BJ (cell line): ENCODE results near the gene MS4A6E. TPM values are rescaled to one million over a fixed set of nuclear protein-coding genes. Genes with fewer than 3 reads are reported as not detected.

Experiments
- CTCF ChIA-PET: fragments of 350-600 bp; formaldehyde crosslinking; extraction: SDS; loops from one replicate; lab custom pipeline; 2021; ENCODE audit warnings: antibody characterized with exemption, inconsistent platforms; lab: Yijun Ruan, JAX
- POLR2A ChIA-PET: fragments of 300-600 bp; sonication (Branson Sonifier 250); formaldehyde crosslinking; extraction: SDS; loops from one replicate; lab custom pipeline; 2021; ENCODE audit warnings: antibody characterized with exemption; lab: Charles Lee
- DNase-seq: peaks from one replicate; pipeline ENCODE4 v3.0.0-alpha.2; 2011; ENCODE audit warnings: low read depth
- H3K27me3 ChIP-seq: 2 replicates; pipeline ENCODE4 v1.6.0; 2011; ENCODE audit warnings: low read length; ENCODE audit not compliant: control insufficient read depth, insufficient read depth
- H3K36me3 ChIP-seq: 2 replicates; pipeline ENCODE4 v1.5.1; 2011; ENCODE audit warnings: low read length; ENCODE audit not compliant: control insufficient read depth, insufficient read depth
- H3K4me3 ChIP-seq: 2 replicates; pipeline ENCODE4 v1.5.1; 2011; ENCODE audit warnings: low read depth, mild to moderate bottlenecking, control low read depth, low read length
- polyA plus RNA-seq: library from polyadenylated mRNA; depleted of rRNA; stranded (reverse); fragments of >200 nt; gene quantifications from 2 replicates; pipeline ENCODE4 v1.2.3, GENCODE V29; 2011
- TF ChIP-seq, protein P1 (sequence below): IDR thresholded peaks from 2 replicates; pipeline ENCODE4 v1.5.1; 2011; ENCODE audit warnings: low read depth, mild to moderate bottlenecking, control low read depth, inconsistent platforms, low read length, moderate library complexity; ENCODE audit not compliant: insufficient read depth

MS4A6E gene
- polyA plus RNA-seq, 1 experiment: not detected

DNA sequence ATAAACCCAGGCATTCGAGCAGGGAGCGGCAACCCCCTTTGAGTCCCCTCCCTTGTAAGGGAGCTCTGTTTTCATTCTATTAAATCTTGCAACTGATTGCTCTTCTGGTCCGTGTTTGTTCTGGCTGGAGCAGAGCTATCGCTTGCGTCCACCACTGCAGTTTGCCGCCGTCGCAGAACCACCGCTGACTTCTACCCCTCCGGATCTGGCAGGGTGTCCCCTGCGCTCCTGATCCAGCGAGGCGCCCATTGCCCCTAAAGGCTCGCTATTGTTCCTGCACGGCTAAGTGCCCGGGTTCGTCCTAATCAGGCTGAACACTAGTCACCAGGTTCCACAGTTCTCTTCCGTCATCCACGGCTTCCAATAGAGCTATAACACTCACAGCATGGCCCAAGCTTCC is 40.8 kb downstream of the MS4A6E start:
- DNase-seq: no peak
- POLR2A ChIA-PET: no interaction called here
- H3K36me3 ChIP-seq: no peaks in the 10 kb centered on the region
- TF ChIP-seq, protein P1, sequence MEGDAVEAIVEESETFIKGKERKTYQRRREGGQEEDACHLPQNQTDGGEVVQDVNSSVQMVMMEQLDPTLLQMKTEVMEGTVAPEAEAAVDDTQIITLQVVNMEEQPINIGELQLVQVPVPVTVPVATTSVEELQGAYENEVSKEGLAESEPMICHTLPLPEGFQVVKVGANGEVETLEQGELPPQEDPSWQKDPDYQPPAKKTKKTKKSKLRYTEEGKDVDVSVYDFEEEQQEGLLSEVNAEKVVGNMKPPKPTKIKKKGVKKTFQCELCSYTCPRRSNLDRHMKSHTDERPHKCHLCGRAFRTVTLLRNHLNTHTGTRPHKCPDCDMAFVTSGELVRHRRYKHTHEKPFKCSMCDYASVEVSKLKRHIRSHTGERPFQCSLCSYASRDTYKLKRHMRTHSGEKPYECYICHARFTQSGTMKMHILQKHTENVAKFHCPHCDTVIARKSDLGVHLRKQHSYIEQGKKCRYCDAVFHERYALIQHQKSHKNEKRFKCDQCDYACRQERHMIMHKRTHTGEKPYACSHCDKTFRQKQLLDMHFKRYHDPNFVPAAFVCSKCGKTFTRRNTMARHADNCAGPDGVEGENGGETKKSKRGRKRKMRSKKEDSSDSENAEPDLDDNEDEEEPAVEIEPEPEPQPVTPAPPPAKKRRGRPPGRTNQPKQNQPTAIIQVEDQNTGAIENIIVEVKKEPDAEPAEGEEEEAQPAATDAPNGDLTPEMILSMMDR: no peak
- no peaks in the 10 kb centered on the region for H3K27me3 ChIP-seq
- H3K4me3 ChIP-seq: no peak overlapping the region
- CTCF ChIA-PET: interaction anchor here (0.5 kb wide), 1 partner anchor 267 kb away, joined by 4 read pairs; no protein-coding TSS in a partner anchor

DNA sequence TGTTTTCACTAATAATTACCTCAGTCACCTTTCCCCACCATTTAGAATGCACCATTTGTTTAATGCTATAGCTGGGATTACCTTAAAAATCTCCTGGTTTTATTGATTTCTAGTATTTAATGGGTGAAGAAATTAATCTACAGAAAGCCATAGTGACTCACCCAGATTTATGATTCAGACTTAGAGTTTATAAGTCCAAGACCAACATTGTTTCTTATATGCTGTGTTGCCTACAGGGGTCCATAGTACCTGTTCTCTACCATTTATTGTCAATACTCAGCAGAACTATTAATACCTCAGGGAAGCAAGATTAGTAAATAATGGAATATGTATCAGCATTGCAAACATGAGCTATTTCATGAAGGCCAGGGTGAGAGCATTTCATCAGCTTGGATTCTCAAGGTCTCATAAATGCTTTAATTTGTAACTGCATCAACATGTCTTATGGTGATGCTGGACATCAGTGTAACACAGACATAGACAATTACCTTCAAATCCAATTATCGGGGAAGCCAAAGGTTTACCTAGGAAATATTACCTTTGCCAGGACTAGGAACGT is 43.3 kb downstream of the MS4A6E start:
- Histone ChIP-seq H3K27me3 (no peaks in the 10 kb centered on the region), H3K36me3 (no peaks in the 10 kb centered on the region), H3K4me3 (no peak overlapping the region)
- TF ChIP-seq, protein P1: no peak
- no peak for DNase-seq
- POLR2A ChIA-PET: no interaction called here
- CTCF ChIA-PET: interaction anchor here (0.6 kb wide), 1 partner anchor 28 kb away, joined by 3 read pairs; no protein-coding TSS in a partner anchor

DNA sequence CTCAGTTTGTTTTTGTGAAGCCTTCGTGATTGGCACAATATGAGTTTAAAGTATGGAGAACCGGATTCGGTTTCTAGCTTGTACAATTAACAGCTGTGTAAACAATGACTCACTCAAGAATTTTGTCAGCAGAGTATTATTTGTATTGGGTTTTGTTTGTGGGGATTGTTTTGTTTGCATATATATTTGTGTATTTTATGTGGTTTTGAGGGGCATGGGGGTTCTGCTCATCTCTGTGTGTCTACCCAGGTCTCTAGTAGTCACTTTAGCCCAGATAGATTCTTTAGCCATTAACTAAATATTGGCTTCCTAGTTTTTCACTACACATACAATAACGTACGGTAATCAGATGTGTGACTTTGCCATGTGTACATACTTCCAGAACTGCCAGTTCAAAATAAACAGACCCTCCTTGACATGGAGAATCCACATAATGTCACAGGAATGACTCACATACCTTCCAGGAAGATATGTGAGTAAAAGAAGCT is 43.8 kb downstream of the MS4A6E start:
- no peak overlapping the region for H3K4me3 ChIP-seq
- no peak for DNase-seq
- no peaks in the 10 kb centered on the region for H3K36me3 ChIP-seq
- no peaks in the 10 kb centered on the region for H3K27me3 ChIP-seq
- POLR2A ChIA-PET: no interaction called here
- TF ChIP-seq, protein P1: no peak
- CTCF ChIA-PET: interaction anchor here (0.6 to 1.8 kb wide), 2 partner anchors 8 to 28 kb away, joined by 3 to 5 read pairs; no protein-coding TSS in a partner anchor

DNA sequence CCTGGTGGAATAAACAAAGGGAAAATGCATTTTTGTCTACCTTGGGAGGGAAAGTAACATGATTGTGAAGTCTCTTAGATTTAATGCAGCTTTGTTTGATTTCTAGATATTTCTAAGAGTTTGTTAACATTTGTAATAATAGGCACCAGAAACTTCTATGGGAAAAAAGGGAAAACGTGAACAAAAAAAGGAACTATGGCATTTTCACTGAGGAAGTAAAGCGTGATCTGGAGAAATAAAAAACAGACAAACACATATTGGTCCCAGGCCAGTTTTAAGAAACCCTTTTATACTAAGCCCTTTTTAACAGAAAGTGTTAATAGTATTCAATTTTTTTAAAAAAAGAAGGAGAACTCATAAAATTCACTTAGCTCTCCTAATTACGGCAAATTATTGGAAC is 44.3 kb downstream of the MS4A6E start:
- Histone ChIP-seq H3K27me3 (no peaks in the 10 kb centered on the region), H3K4me3 (no peak overlapping the region), H3K36me3 (no peaks in the 10 kb centered on the region)
- ChIA-PET POLR2A (no interaction called here), CTCF (interaction anchor here (0.6 to 1.8 kb wide), 2 partner anchors 8 to 29 kb away, joined by 3 to 5 read pairs; no protein-coding TSS in a partner anchor)
- no peak for DNase-seq
- TF ChIP-seq, protein P1: no peak

DNA sequence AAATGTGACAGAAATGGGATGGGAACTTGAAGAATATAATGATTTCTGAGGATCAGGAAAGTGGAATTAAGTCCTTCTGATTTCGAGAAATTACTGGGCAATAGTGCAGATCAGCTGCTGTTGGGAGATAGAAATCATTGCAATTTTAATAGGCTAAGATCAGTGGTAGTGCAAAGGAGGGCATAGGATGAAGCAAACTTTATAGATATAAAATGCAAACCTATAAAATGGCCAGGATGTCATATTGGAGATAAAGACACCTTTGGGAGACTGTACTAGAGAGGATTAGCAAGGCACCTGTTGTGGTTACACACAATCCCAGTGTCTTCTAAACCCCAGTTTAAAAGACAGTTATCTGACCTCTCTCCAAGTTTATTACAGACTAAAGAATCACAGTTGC is 44.8 kb downstream of the MS4A6E start:
- no peaks in the 10 kb centered on the region for H3K36me3 ChIP-seq
- H3K27me3 ChIP-seq: no peaks in the 10 kb centered on the region
- TF ChIP-seq, protein P1: no peak
- no peak for DNase-seq
- POLR2A ChIA-PET: no interaction called here
- no peak overlapping the region for H3K4me3 ChIP-seq
- CTCF ChIA-PET: interaction anchor here (1.8 kb wide), 1 partner anchor 9 kb away, joined by 5 read pairs; no protein-coding TSS in a partner anchor
